ENCODE results near the gene NDUFAF7.

NDUFAF7 gene

DNA sequence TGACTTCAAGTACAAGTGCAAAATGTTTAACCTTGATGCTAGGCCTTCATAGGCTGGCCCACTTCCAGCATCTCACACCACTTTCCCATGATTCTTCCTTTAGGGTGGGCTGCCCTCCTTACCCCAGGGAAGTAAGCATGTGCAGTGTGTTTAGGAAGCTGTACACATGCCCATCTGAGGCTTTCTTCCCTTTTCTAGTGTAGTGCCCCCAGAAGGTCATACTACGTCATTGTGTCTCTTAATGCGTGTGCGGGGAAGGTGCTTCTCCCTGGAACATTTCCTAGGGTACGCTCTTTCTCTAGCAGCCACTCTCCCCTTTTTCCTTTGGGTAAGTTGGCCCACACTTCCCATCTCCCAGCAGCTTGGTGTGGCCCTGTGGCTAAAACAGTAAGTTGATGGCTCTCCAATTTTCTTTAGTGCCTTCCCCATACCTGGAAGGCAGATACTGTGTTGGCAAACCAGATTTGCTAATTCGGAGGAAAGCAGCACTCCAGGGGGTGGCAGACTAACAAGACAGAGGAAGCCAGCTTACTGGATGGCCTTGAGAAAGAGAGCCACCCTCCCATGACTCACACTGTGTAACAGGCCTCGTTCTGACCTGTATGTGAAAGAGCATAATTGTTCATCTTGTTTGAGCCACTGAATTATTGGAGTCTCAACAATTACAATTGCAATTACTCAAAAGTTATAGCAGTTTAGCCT is 41.9 kb upstream of the NDUFAF7 start:
- Histone ChIP-seq H2AK5ac (ENCODE audit: low read length) (no peak overlapping the region), H3K27me3 (ENCODE audit: insufficient read depth, low read length) (no peaks in the 10 kb centered on the region), H3K36me3 (ENCODE audit: control insufficient read depth in 1 of 2, insufficient read depth in 2 of 2, low read length in 2 of 2) (no peaks in the 10 kb centered on the region), H3K18ac (ENCODE audit: low read length) (no peak overlapping the region), H3K79me1 (ENCODE audit: low read length) (no peaks in the 10 kb centered on the region), H3K4me2 (ENCODE audit: low read length) (no peak overlapping the region), H3K4me3 (ENCODE audit: low read depth, low read length) (no peak overlapping the region), H4K8ac (ENCODE audit: low read depth, low read length) (no peak overlapping the region), H3K9ac (ENCODE audit: low read length) (no peak overlapping the region), H3K14ac (ENCODE audit: low read length) (no peak overlapping the region), H3K9me3 (ENCODE audit: insufficient read depth, low read depth, low read length) (no peaks in the 10 kb centered on the region), H2BK5ac (ENCODE audit: low read depth, low read length, poor library complexity) (no peak overlapping the region), H2BK120ac (ENCODE audit: insufficient read depth, low read length, poor library complexity) (no peak overlapping the region), H3K4me1 (ENCODE audit: control insufficient read depth in 1 of 2, insufficient read depth in 2 of 2, low read length in 2 of 2) (peaks cover 0 to 3% of the 10 kb centered on the region in 2 experiments), H2AFZ (ENCODE audit: insufficient read depth, low read length, poor library complexity) (no peak overlapping the region), H2BK12ac (ENCODE audit: low read length) (no peak overlapping the region), H4K12ac (ENCODE audit: low read depth, low read length) (no peak overlapping the region), H3K4ac (ENCODE audit: low read depth, low read length) (no peak overlapping the region), H4K91ac (ENCODE audit: low read depth, low read length) (no peak overlapping the region), H3K23ac (ENCODE audit: low read length) (no peak overlapping the region), H3K27ac (ENCODE audit: low read depth, low read length) (no peak overlapping the region), H3K79me2 (ENCODE audit: control insufficient read depth, insufficient read depth, low read length, poor library complexity) (no peaks in the 10 kb centered on the region)
- WGBS (ENCODE audit: extremely low coverage, insufficient coverage, insufficient read length): no CpG with 5 or more reads among the region's 6 CpGs
- DNase-seq: peak; percentile 21 to 24

DNA sequence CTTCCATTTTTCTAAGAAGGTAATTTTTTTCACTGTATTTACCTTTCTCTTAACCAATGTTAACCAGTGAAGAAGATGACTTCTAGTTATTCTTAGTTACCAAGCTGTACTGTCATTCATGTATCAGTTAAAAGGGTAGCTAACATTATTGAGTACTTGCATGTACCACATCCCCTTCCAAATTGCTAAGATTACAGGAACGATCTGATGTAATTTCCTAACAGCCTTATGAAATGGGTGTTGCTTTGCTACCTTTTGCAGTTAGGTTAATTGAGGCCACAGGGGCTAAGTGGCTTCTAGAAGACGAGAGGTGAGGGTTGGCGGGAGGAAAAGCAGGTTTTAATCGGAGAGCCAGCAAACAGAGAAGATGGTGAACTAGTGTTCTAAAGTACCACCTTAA is 41.2 kb upstream of the NDUFAF7 start:
- H3K79me2 ChIP-seq (ENCODE audit: control insufficient read depth, insufficient read depth, low read length, poor library complexity): no peaks in the 10 kb centered on the region
- no peak overlapping the region for H3K23ac ChIP-seq (ENCODE audit: low read length)
- H3K4me3 ChIP-seq (ENCODE audit: low read depth, low read length): no peak overlapping the region
- no peak overlapping the region for H4K12ac ChIP-seq (ENCODE audit: low read depth, low read length)
- H3K36me3 ChIP-seq (ENCODE audit: control insufficient read depth in 1 of 2, insufficient read depth in 2 of 2, low read length in 2 of 2): no peaks in the 10 kb centered on the region
- no peak overlapping the region for H2BK5ac ChIP-seq (ENCODE audit: low read depth, low read length, poor library complexity)
- WGBS (ENCODE audit: extremely low coverage, insufficient coverage, insufficient read length): no CpG with 5 or more reads among the region's 4 CpGs
- H2BK12ac ChIP-seq (ENCODE audit: low read length): no peak overlapping the region
- no peak overlapping the region for H3K27ac ChIP-seq (ENCODE audit: low read depth, low read length)
- no peak overlapping the region for H2AK5ac ChIP-seq (ENCODE audit: low read length)
- H2AFZ ChIP-seq (ENCODE audit: insufficient read depth, low read length, poor library complexity): no peak overlapping the region
- peaks cover 0 to 3% of the 10 kb centered on the region in 2 experiments for H3K4me1 ChIP-seq (ENCODE audit: control insufficient read depth in 1 of 2, insufficient read depth in 2 of 2, low read length in 2 of 2)
- no peaks in the 10 kb centered on the region for H3K79me1 ChIP-seq (ENCODE audit: low read length)
- H3K14ac ChIP-seq (ENCODE audit: low read length): no peak overlapping the region
- H4K91ac ChIP-seq (ENCODE audit: low read depth, low read length): no peak overlapping the region
- H3K4ac ChIP-seq (ENCODE audit: low read depth, low read length): no peak overlapping the region
- H4K8ac ChIP-seq (ENCODE audit: low read depth, low read length): no peak overlapping the region
- DNase-seq: no peak
- no peak overlapping the region for H3K9ac ChIP-seq (ENCODE audit: low read length)
- no peaks in the 10 kb centered on the region for H3K9me3 ChIP-seq (ENCODE audit: insufficient read depth, low read depth, low read length)
- H3K4me2 ChIP-seq (ENCODE audit: low read length): no peak overlapping the region
- H2BK120ac ChIP-seq (ENCODE audit: insufficient read depth, low read length, poor library complexity): no peak overlapping the region
- H3K18ac ChIP-seq (ENCODE audit: low read length): no peak overlapping the region
- no peaks in the 10 kb centered on the region for H3K27me3 ChIP-seq (ENCODE audit: insufficient read depth, low read length)

DNA sequence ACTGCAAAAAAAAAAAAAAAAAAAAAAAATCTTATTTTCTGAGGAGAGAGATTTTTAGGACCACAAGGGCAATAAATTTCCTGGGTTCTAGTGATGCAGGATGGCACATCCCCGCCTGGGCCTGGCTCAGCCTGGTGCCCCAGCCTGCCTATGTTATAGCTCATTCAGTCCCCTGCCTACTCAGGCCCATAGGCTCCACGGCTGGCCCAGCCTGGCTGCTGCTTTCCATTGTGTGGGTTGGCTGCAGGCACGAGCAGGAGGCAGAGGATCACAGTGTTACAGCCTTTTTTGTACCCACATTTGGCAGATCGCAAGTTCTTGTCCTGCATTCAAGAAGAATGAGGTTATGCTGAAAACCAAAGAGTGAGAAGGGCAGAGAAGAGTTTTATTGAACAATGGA is 40.2 kb upstream of the NDUFAF7 start:
- H3K9me3 ChIP-seq (ENCODE audit: insufficient read depth, low read depth, low read length): no peaks in the 10 kb centered on the region
- H3K79me1 ChIP-seq (ENCODE audit: low read length): peaks cover 2% of the 10 kb centered on the region
- no peak overlapping the region for H3K4me2 ChIP-seq (ENCODE audit: low read length)
- H3K18ac ChIP-seq (ENCODE audit: low read length): no peak overlapping the region
- no peaks in the 10 kb centered on the region for H3K36me3 ChIP-seq (ENCODE audit: control insufficient read depth in 1 of 2, insufficient read depth in 2 of 2, low read length in 2 of 2)
- no peak overlapping the region for H3K4ac ChIP-seq (ENCODE audit: low read depth, low read length)
- H3K4me3 ChIP-seq (ENCODE audit: low read depth, low read length): no peak overlapping the region
- H3K27ac ChIP-seq (ENCODE audit: low read depth, low read length): no peak overlapping the region
- H2BK120ac ChIP-seq (ENCODE audit: insufficient read depth, low read length, poor library complexity): no peak overlapping the region
- no peak overlapping the region for H3K23ac ChIP-seq (ENCODE audit: low read length)
- no peak overlapping the region for H4K91ac ChIP-seq (ENCODE audit: low read depth, low read length)
- peaks cover 0 to 3% of the 10 kb centered on the region in 2 experiments for H3K4me1 ChIP-seq (ENCODE audit: control insufficient read depth in 1 of 2, insufficient read depth in 2 of 2, low read length in 2 of 2)
- no peak overlapping the region for H2BK5ac ChIP-seq (ENCODE audit: low read depth, low read length, poor library complexity)
- no peaks in the 10 kb centered on the region for H3K27me3 ChIP-seq (ENCODE audit: insufficient read depth, low read length)
- no peak for DNase-seq
- no CpG with 5 or more reads among the region's 4 CpGs for WGBS (ENCODE audit: extremely low coverage, insufficient coverage, insufficient read length)
- H2AK5ac ChIP-seq (ENCODE audit: low read length): no peak overlapping the region
- H4K8ac ChIP-seq (ENCODE audit: low read depth, low read length): no peak overlapping the region
- H3K79me2 ChIP-seq (ENCODE audit: control insufficient read depth, insufficient read depth, low read length, poor library complexity): no peaks in the 10 kb centered on the region
- H3K14ac ChIP-seq (ENCODE audit: low read length): no peak overlapping the region
- H4K12ac ChIP-seq (ENCODE audit: low read depth, low read length): no peak overlapping the region
- no peak overlapping the region for H2BK12ac ChIP-seq (ENCODE audit: low read length)
- no peak overlapping the region for H2AFZ ChIP-seq (ENCODE audit: insufficient read depth, low read length, poor library complexity)
- no peak overlapping the region for H3K9ac ChIP-seq (ENCODE audit: low read length)

DNA sequence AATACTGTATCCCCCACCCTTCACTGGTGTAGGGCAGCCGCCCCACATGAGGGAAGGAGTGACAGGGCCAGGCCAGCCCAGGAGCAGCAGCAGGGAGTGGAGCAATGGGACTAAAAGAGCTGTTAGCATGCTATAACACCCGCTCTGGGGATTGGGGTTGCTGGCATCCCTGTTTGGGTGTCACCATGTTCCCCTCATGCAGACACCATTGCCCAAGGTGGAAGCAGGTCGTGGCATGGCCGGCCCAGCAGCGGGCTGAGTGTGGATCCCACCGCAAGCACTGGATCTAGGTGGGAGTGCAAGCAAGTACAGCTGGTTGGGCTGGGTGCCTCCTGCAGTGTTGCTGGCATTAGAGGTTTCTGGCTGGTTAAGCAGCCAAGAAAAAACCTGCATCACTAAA is 39.7 kb upstream of the NDUFAF7 start:
- H3K4me2 ChIP-seq (ENCODE audit: low read length): no peak overlapping the region
- no peak overlapping the region for H2BK12ac ChIP-seq (ENCODE audit: low read length)
- H3K14ac ChIP-seq (ENCODE audit: low read length): no peak overlapping the region
- no peaks in the 10 kb centered on the region for H3K9me3 ChIP-seq (ENCODE audit: insufficient read depth, low read depth, low read length)
- H4K8ac ChIP-seq (ENCODE audit: low read depth, low read length): no peak overlapping the region
- H4K12ac ChIP-seq (ENCODE audit: low read depth, low read length): no peak overlapping the region
- H3K9ac ChIP-seq (ENCODE audit: low read length): no peak overlapping the region
- H3K4me3 ChIP-seq (ENCODE audit: low read depth, low read length): no peak overlapping the region
- peaks cover 4% of the 10 kb centered on the region for H3K79me2 ChIP-seq (ENCODE audit: control insufficient read depth, insufficient read depth, low read length, poor library complexity)
- DNase-seq: no peak
- no peaks in the 10 kb centered on the region for H3K27me3 ChIP-seq (ENCODE audit: insufficient read depth, low read length)
- H3K4me1 ChIP-seq (ENCODE audit: control insufficient read depth in 1 of 2, insufficient read depth in 2 of 2, low read length in 2 of 2): peaks cover 0 to 3% of the 10 kb centered on the region in 2 experiments
- no peak overlapping the region for H2AK5ac ChIP-seq (ENCODE audit: low read length)
- no peak overlapping the region for H2BK5ac ChIP-seq (ENCODE audit: low read depth, low read length, poor library complexity)
- H3K18ac ChIP-seq (ENCODE audit: low read length): no peak overlapping the region
- H4K91ac ChIP-seq (ENCODE audit: low read depth, low read length): no peak overlapping the region
- H2AFZ ChIP-seq (ENCODE audit: insufficient read depth, low read length, poor library complexity): no peak overlapping the region
- H3K4ac ChIP-seq (ENCODE audit: low read depth, low read length): no peak overlapping the region
- no CpG with 5 or more reads among the region's 6 CpGs for WGBS (ENCODE audit: extremely low coverage, insufficient coverage, insufficient read length)
- H3K23ac ChIP-seq (ENCODE audit: low read length): no peak overlapping the region
- peaks cover 7% of the 10 kb centered on the region for H3K79me1 ChIP-seq (ENCODE audit: low read length)
- H3K27ac ChIP-seq (ENCODE audit: low read depth, low read length): no peak overlapping the region
- no peaks in the 10 kb centered on the region for H3K36me3 ChIP-seq (ENCODE audit: control insufficient read depth in 1 of 2, insufficient read depth in 2 of 2, low read length in 2 of 2)
- no peak overlapping the region for H2BK120ac ChIP-seq (ENCODE audit: insufficient read depth, low read length, poor library complexity)

Data from trophoblast cell (in vitro differentiated cells and primary cell).